ACHN (cell line): ENCODE results near the gene PKD2L1.
"Not testable (repeated sequence)": the region's sequence is repeated elsewhere in the genome, so short reads cannot be mapped to it uniquely, and the experiment has no call there.

Source experiments
- DNase-seq: peaks from one replicate; pipeline ENCODE4 v3.0.0-alpha.2; 2015
- in situ Hi-C: cut with HindIII; loops from 2 replicates; pipeline ENCODE4 v1.10.0; 2017; ENCODE audit warnings: low sequenced_read_pairs, low pct_ligation_motif_present, low pct_unique_long_range_greater_than_20kb

The PKD2L1 gene

GRCh38 chr10:100303724-100304319, 26.2 kb downstream of the PKD2L1 start:
- peak; percentile 46 for DNase-seq
- in situ Hi-C loops: no loop called here

- in situ Hi-C loops: not testable (repeated sequence)
Measured at GRCh38 chr10:100301123-100301522, 28.9 kb downstream of the PKD2L1 start.

GRCh38 chr10:100297242-100297641, 32.8 kb downstream of the PKD2L1 start:
- in situ Hi-C loops: no loop called here
- DNase-seq: no peak

More at GRCh38 chr10:100301123-100301522, 28.9 kb downstream of the PKD2L1 start:
- DNase-seq: not testable (repeated sequence)

- DNase-seq: no peak
- in situ Hi-C loops: no loop called here
Measured at GRCh38 chr10:100293066-100293465, 37.0 kb downstream of the PKD2L1 start.

GRCh38 chr10:100292300-100292699, 37.7 kb downstream of the PKD2L1 start:
- DNase-seq, in situ Hi-C loops: not testable (repeated sequence)

GRCh38 chr10:100291356-100291755, 38.7 kb downstream of the PKD2L1 start:
- in situ Hi-C loops: no loop called here
- no peak for DNase-seq

GRCh38 chr10:100289641-100290040, 40.4 kb downstream of the PKD2L1 start:
- in situ Hi-C loops: no loop called here
- DNase-seq: no peak

GRCh38 chr10:100288196-100288595, 41.8 kb downstream of the PKD2L1 start:
- in situ Hi-C loops: no loop called here
- no peak for DNase-seq

GRCh38 chr10:100287756-100288155, 42.3 kb downstream of the PKD2L1 start:
- in situ Hi-C loops: no loop called here
- DNase-seq: no peak

GRCh38 chr10:100286051-100287033, 43.7 kb downstream of the PKD2L1 start, which contains the start of gene BLOC1S2:
BLOC1S2 (minus strand) TSS chr10:100286680; CDS start chr10:100286659, 21 bp downstream.
- in situ Hi-C loops: no loop called here
- DNase-seq: peak; percentile 90

GRCh38 chr10:100285326-100285725, 44.7 kb downstream of the PKD2L1 start:
- DNase-seq, in situ Hi-C loops: not testable (repeated sequence)

- in situ Hi-C loops: no loop called here
- DNase-seq: no peak
Measured at GRCh38 chr10:100282907-100283306, 47.1 kb downstream of the PKD2L1 start.

- DNase-seq, in situ Hi-C loops: not testable (repeated sequence)
Measured at GRCh38 chr10:100276971-100277370, 53.1 kb downstream of the PKD2L1 start.

GRCh38 chr10:100267239-100268104, 62.6 kb downstream of the PKD2L1 start, which contains the start of gene CWF19L1:
CWF19L1 (minus strand) TSS chr10:100267638; CDS start chr10:100267593, 45 bp downstream.
- in situ Hi-C loops: no loop called here

GRCh38 chr10:100265821-100266485, 64.1 kb downstream of the PKD2L1 start:
- no peak for DNase-seq
- in situ Hi-C loops: no loop called here

More at GRCh38 chr10:100267239-100268104, 62.6 kb downstream of the PKD2L1 start, which contains the start of gene CWF19L1:
- peak; percentile 92 for DNase-seq

GRCh38 chr10:100254191-100254590, 75.8 kb downstream of the PKD2L1 start:
- in situ Hi-C loops: no loop called here
- no peak for DNase-seq

- in situ Hi-C loops: no loop called here
Measured at GRCh38 chr10:100253041-100253440, 77.0 kb downstream of the PKD2L1 start.

GRCh38 chr10:100248820-100249219, 81.2 kb downstream of the PKD2L1 start:
- in situ Hi-C loops: no loop called here
- no peak for DNase-seq

More at GRCh38 chr10:100253041-100253440, 77.0 kb downstream of the PKD2L1 start:
- DNase-seq: no peak
